COR-L47 (cell line): Measurements from ENCODE around the gene H6PD.

ENCODE experiments used
- DNase-seq: peaks from one replicate; lab custom pipeline; 2025; lab: John Stamatoyannopoulos, UW

H6PD gene

GRCh38 chr1:9241891-9242290 lies 7.3 kb downstream of the H6PD start:
- DNase-seq, result no peak

GRCh38 chr1:9242338-9242969 lies 7.9 kb downstream of the H6PD start:
- DNase-seq, result no peak

GRCh38 chr1:9243066-9243739 lies 8.6 kb downstream of the H6PD start:
- no peak for DNase-seq

GRCh38 chr1:9244501-9245229 lies 10.1 kb downstream of the H6PD start:
- no peak for DNase-seq

- DNase-seq, result no peak
Measured at GRCh38 chr1:9245230-9245619, 10.7 kb downstream of the H6PD start.

GRCh38 chr1:9245661-9246060 lies 11.1 kb downstream of the H6PD start:
- no peak for DNase-seq

GRCh38 chr1:9246215-9246614 lies 11.6 kb downstream of the H6PD start:
- DNase-seq, result no peak

- no peak for DNase-seq
Measured at GRCh38 chr1:9246841-9247785, 12.5 kb downstream of the H6PD start.

GRCh38 chr1:9247894-9248293 lies 13.3 kb downstream of the H6PD start:
- no peak for DNase-seq

- DNase-seq, result no peak
Measured at GRCh38 chr1:9248341-9249262, 14.0 kb downstream of the H6PD start.

- no peak for DNase-seq
Measured at GRCh38 chr1:9249263-9249533, 14.6 kb downstream of the H6PD start.

GRCh38 chr1:9249534-9250410 lies 15.2 kb downstream of the H6PD start:
- DNase-seq, result no peak

GRCh38 chr1:9250411-9251381 lies 16.1 kb downstream of the H6PD start:
- no peak for DNase-seq

GRCh38 chr1:9251501-9251900 lies 16.9 kb downstream of the H6PD start:
- DNase-seq, result no peak

GRCh38 chr1:9253004-9253403 lies 18.4 kb downstream of the H6PD start:
- no peak for DNase-seq

- DNase-seq, result no peak
Measured at GRCh38 chr1:9253453-9254105, 19.0 kb downstream of the H6PD start.

- no peak for DNase-seq
Measured at GRCh38 chr1:9256332-9256731, 21.8 kb downstream of the H6PD start.

GRCh38 chr1:9257851-9258250 lies 23.3 kb downstream of the H6PD start:
- no peak for DNase-seq

- no peak for DNase-seq
Measured at GRCh38 chr1:9258629-9259028, 24.1 kb downstream of the H6PD start.
